Measurements from ENCODE around the gene DTX4.

Gene DTX4

GRCh38 chr11:59205648-59206047, 33.7 kb downstream of the DTX4 start:
- Histone ChIP-seq H3K27ac (no peak overlapping the region), H3K36me3 (no peaks in the 10 kb centered on the region), H3K4me3 (ENCODE audit: low read depth, low read length) (no peak overlapping the region), H3K9me3 (ENCODE audit: severe bottlenecking) (no peaks in the 10 kb centered on the region), H3K27me3 (ENCODE audit: insufficient read depth, low read depth, severe bottlenecking) (peaks cover 72% of the 10 kb centered on the region)
- DNase-seq, result no peak
- TF ChIP-seq, protein P1, sequence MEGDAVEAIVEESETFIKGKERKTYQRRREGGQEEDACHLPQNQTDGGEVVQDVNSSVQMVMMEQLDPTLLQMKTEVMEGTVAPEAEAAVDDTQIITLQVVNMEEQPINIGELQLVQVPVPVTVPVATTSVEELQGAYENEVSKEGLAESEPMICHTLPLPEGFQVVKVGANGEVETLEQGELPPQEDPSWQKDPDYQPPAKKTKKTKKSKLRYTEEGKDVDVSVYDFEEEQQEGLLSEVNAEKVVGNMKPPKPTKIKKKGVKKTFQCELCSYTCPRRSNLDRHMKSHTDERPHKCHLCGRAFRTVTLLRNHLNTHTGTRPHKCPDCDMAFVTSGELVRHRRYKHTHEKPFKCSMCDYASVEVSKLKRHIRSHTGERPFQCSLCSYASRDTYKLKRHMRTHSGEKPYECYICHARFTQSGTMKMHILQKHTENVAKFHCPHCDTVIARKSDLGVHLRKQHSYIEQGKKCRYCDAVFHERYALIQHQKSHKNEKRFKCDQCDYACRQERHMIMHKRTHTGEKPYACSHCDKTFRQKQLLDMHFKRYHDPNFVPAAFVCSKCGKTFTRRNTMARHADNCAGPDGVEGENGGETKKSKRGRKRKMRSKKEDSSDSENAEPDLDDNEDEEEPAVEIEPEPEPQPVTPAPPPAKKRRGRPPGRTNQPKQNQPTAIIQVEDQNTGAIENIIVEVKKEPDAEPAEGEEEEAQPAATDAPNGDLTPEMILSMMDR (IDR thresholded peaks at IDR 0.05; ENCODE audit: low read depth, low read length), result no peak

DNA sequence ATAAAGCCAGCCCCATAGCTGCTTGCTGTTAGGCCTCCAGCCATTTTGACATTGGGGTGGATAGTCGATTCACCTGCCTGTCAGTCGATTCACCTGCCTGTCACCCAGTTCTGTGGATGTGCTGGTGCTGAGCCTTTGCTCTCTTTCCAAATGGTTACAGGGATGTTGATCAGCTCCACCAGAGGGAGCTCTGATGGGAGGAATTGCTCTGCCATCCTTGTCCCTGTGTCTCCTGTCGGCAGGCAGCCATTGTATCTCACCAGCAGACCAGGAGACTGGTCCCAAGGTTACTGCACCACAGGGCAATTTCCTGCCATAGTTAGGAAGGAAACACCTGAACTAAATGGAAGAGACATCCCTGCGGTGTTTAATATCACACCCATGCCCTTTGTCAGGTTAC, 34.7 kb downstream of the DTX4 start:
- Histone ChIP-seq H3K27me3 (ENCODE audit: insufficient read depth, low read depth, severe bottlenecking) (peaks cover 72% of the 10 kb centered on the region), H3K27ac (no peak overlapping the region), H3K9me3 (ENCODE audit: severe bottlenecking) (no peaks in the 10 kb centered on the region), H3K36me3 (no peaks in the 10 kb centered on the region), H3K4me3 (ENCODE audit: low read depth, low read length) (no peak overlapping the region)
- peak; percentile 39 for DNase-seq
- TF ChIP-seq, protein P1 (IDR thresholded peaks at IDR 0.05; ENCODE audit: low read depth, low read length), result peak; percentile 72

DNA sequence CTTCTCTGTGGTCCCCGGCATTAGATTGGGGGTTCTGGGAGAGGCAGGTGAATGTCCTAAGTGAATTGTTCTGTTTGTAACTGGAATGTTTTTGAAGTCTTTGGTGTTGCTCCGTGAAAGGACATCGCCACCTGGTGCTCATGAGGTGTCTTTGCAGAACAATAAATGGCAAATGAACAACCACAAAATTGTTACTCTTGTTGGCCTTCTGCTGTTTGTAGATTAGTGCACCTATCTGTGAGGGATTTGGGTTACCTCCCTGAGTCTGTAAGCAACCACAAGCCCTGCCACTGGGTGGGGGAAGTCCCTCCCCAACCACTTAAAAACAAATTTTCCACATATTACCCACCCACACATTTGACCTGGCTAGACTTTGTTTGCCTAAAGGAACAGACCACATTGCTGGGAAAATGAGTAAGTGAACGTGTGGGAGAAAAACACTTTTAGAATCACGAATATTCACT, 36.1 kb downstream of the DTX4 start:
- DNase-seq, result no peak
- H3K9me3 ChIP-seq (ENCODE audit: severe bottlenecking), result no peaks in the 10 kb centered on the region
- no peaks in the 10 kb centered on the region for H3K36me3 ChIP-seq
- TF ChIP-seq, protein P1 (IDR thresholded peaks at IDR 0.05; ENCODE audit: low read depth, low read length), result peak; percentile 63
- no peak overlapping the region for H3K4me3 ChIP-seq (ENCODE audit: low read depth, low read length)
- H3K27ac ChIP-seq, result no peak overlapping the region
- peaks cover 77% of the 10 kb centered on the region for H3K27me3 ChIP-seq (ENCODE audit: insufficient read depth, low read depth, severe bottlenecking)

- Histone ChIP-seq H3K27me3 (ENCODE audit: insufficient read depth, low read depth, severe bottlenecking) (peaks cover 79% of the 10 kb centered on the region), H3K36me3 (no peaks in the 10 kb centered on the region), H3K27ac (no peak overlapping the region), H3K4me3 (ENCODE audit: low read depth, low read length) (no peak overlapping the region), H3K9me3 (ENCODE audit: severe bottlenecking) (no peaks in the 10 kb centered on the region)
- TF ChIP-seq, protein P1 (IDR thresholded peaks at IDR 0.05; ENCODE audit: low read depth, low read length), result no peak
- DNase-seq, result no peak
Measured at GRCh38 chr11:59208956-59209355, 37.0 kb downstream of the DTX4 start.

DNA sequence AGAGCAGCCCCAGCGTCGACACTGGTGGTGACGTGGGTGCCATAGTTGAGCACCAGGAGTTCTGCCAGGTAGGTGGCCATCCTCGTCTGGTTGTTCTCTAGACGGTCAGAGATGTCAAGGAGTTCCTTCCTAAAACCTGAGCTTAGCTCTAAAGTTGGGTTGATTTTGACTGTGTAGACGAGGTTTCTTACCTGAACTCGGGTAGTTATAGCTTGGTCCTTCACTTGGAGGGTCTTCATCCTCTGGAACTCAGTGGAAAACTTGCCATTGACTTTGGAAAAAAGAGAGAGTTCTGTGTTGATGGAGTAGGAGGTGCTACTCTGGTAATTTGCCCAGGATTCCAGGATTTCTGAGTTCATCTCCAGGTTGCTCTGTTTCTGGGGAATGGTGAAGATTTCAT, 40.3 kb downstream of the DTX4 start:
- no peak overlapping the region for H3K27ac ChIP-seq
- TF ChIP-seq, protein P1 (IDR thresholded peaks at IDR 0.05; ENCODE audit: low read depth, low read length), result no peak
- no peaks in the 10 kb centered on the region for H3K36me3 ChIP-seq
- H3K9me3 ChIP-seq (ENCODE audit: severe bottlenecking), result no peaks in the 10 kb centered on the region
- no peak overlapping the region for H3K4me3 ChIP-seq (ENCODE audit: low read depth, low read length)
- no peak for DNase-seq
- H3K27me3 ChIP-seq (ENCODE audit: insufficient read depth, low read depth, severe bottlenecking), result peaks cover 88% of the 10 kb centered on the region

All from WERI-Rb-1 (cell line).